HepG2 (cell line): ENCODE data around the gene CLIC1. TPM values are rescaled to one million over a fixed set of nuclear protein-coding genes. Genes with fewer than 3 reads are reported as not detected.

Source experiments
- ELF1 ChIP-seq: sonication (generic); formaldehyde crosslinking; IDR thresholded peaks from 2 replicates; pipeline ENCODE4 v1.4.0; 2020; ENCODE audit warnings: missing genetic modification reagents
- ETV5 ChIP-seq: IDR thresholded peaks from 2 replicates; pipeline ENCODE4 v1.6.1; 2018; ENCODE audit warnings: missing biosample characterization, missing genetic modification reagents, inconsistent platforms, borderline replicate concordance
- FOXA1 ChIP-seq, 2 experiments: fragments of 450-650 bp in 1 of 2; sonication (generic) in 1 of 2; formaldehyde crosslinking in 1 of 2; IDR thresholded peaks; 2 replicates each; pipeline versions ENCODE4 v1.4.0 to v1.6.1; 2016 to 2020; ENCODE audit warnings: missing genetic modification reagents in 1 of 2
- HES4 ChIP-seq: sonication (generic); formaldehyde crosslinking; IDR thresholded peaks from 2 replicates; pipeline ENCODE4 v1.9.0; 2021; ENCODE audit warnings: mild to moderate bottlenecking, missing genetic modification reagents, borderline replicate concordance
- ZKSCAN5 ChIP-seq: sonication (generic); formaldehyde crosslinking; IDR thresholded peaks from 2 replicates; pipeline ENCODE4 v1.5.1; 2020; ENCODE audit warnings: mild to moderate bottlenecking, missing genetic modification reagents
- ZNF335 ChIP-seq: sonication (generic); formaldehyde crosslinking; IDR thresholded peaks from 2 replicates; pipeline ENCODE4 v1.4.0; 2020; ENCODE audit warnings: missing genetic modification reagents
- ZNF34 ChIP-seq: sonication (generic); formaldehyde crosslinking; IDR thresholded peaks from 2 replicates; pipeline ENCODE4 v1.4.0; 2020; ENCODE audit warnings: mild to moderate bottlenecking, missing genetic modification reagents, borderline replicate concordance
- ZNF543 ChIP-seq: sonication (generic); formaldehyde crosslinking; IDR thresholded peaks from 2 replicates; pipeline ENCODE4 v1.4.0; 2020; ENCODE audit warnings: mild to moderate bottlenecking, missing genetic modification reagents
- ZNF75D ChIP-seq: sonication (generic); formaldehyde crosslinking; IDR thresholded peaks from 2 replicates; pipeline ENCODE4 v1.8.1; 2023; ENCODE audit warnings: missing genetic modification reagents, mild to moderate bottlenecking, borderline replicate concordance
- ZNF766 ChIP-seq: sonication (generic); formaldehyde crosslinking; IDR thresholded peaks from 2 replicates; pipeline ENCODE4 v1.5.0; 2020; ENCODE audit warnings: missing genetic modification reagents, borderline replicate concordance
- ZNF788 ChIP-seq: sonication (generic); formaldehyde crosslinking; IDR thresholded peaks from 2 replicates; pipeline ENCODE4 v1.5.0; 2020; ENCODE audit warnings: mild to moderate bottlenecking, missing genetic modification reagents, borderline replicate concordance
- ZNF841 ChIP-seq: sonication (generic); formaldehyde crosslinking; IDR thresholded peaks from 2 replicates; pipeline ENCODE4 v1.8.1; 2023; ENCODE audit warnings: missing genetic modification reagents, borderline replicate concordance
- ZNF883 ChIP-seq: sonication (generic); formaldehyde crosslinking; IDR thresholded peaks from 2 replicates; pipeline ENCODE4 v1.5.1; 2020; ENCODE audit warnings: mild to moderate bottlenecking, missing genetic modification reagents; ENCODE audit errors: not compliant biosample characterization
- ZSCAN12 ChIP-seq: sonication (generic); formaldehyde crosslinking; IDR thresholded peaks from 2 replicates; pipeline ENCODE4 v1.9.0; 2021; ENCODE audit warnings: mild to moderate bottlenecking, missing genetic modification reagents
- polyA plus RNA-seq, 8 experiments: library from polyadenylated mRNA; depleted of rRNA in 3 of 8; stranded (reverse) in 7 of 8; unstranded in 1 of 8; fragments of >200 nt; fragmentation: Illumina TruSeq in 4 of 8; extraction: Trizol in 4 of 8; gene quantifications; 2 replicates each; pipeline versions ENCODE4 v1.2.1 to v1.2.3, GENCODE V29; 2011 to 2016; ENCODE audit warnings: low read depth in 4 of 8, missing spikeins in 1 of 8, mixed read lengths in 1 of 8; ENCODE audit not compliant: insufficient read depth in 1 of 8
- total RNA-seq, 5 experiments: library from RNA; depleted of rRNA; stranded (reverse); fragments of >200 nt; fragmentation: Illumina TruSeq; extraction: Trizol; gene quantifications; 2 replicates each; pipeline ENCODE4 v1.2.3, GENCODE V29; 2016; ENCODE audit warnings: low read depth in 1 of 5
- TF ChIP-seq, protein P1 (sequence below): sonication (generic); formaldehyde crosslinking; IDR thresholded peaks from one replicate; pipeline ENCODE4 v1.5.1; 2020; ENCODE audit warnings: mild to moderate bottlenecking, missing genetic modification reagents; ENCODE audit errors: not compliant biosample characterization
- TF ChIP-seq, protein P2 (sequence below): sonication (generic); formaldehyde crosslinking; IDR thresholded peaks from 2 replicates; pipeline ENCODE4 v1.8.1; 2022; ENCODE audit warnings: low read depth, mild to moderate bottlenecking, missing genetic modification reagents
- TF ChIP-seq, protein P3 (sequence below): sonication (generic); formaldehyde crosslinking; IDR thresholded peaks from 2 replicates; pipeline ENCODE4 v1.9.0; 2022; ENCODE audit warnings: low read depth, missing genetic modification reagents

Gene CLIC1
- total and polyA plus RNA-seq, 2 of the 13 experiments (the other 11 are each of a cell fraction or from before 2014, with no cell fraction given): 602 to 891 TPM

DNA sequence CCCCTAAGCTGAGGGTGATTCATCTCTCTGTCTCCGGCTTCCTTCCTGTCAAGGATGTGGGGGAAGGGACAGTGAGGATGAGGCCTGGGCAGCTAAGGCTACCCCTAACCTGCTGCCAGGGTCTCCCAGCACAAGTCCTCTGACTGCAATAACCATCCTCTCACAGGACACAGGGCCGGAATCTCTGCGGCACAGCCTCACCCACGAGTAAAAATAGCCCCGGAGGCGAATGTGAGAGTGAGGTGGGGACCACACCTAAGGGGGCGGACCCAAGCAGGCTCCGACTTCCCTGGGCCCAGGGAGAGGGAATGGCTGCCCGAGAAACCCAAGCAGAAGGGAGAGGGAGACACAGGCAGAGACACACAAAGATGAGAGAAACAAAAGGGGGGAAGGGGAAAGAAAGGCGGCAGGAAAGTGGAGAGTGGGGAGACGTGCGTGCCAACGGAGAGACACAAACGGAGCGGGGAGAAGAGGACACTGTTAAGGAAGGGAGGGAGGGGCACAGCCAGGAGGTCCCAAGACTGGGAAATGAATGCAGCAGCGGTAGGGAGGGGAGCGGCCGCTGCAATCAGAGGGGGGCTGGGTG lies 1.4 kb downstream of the CLIC1 start (continued):
- TF ChIP-seq, protein P1, sequence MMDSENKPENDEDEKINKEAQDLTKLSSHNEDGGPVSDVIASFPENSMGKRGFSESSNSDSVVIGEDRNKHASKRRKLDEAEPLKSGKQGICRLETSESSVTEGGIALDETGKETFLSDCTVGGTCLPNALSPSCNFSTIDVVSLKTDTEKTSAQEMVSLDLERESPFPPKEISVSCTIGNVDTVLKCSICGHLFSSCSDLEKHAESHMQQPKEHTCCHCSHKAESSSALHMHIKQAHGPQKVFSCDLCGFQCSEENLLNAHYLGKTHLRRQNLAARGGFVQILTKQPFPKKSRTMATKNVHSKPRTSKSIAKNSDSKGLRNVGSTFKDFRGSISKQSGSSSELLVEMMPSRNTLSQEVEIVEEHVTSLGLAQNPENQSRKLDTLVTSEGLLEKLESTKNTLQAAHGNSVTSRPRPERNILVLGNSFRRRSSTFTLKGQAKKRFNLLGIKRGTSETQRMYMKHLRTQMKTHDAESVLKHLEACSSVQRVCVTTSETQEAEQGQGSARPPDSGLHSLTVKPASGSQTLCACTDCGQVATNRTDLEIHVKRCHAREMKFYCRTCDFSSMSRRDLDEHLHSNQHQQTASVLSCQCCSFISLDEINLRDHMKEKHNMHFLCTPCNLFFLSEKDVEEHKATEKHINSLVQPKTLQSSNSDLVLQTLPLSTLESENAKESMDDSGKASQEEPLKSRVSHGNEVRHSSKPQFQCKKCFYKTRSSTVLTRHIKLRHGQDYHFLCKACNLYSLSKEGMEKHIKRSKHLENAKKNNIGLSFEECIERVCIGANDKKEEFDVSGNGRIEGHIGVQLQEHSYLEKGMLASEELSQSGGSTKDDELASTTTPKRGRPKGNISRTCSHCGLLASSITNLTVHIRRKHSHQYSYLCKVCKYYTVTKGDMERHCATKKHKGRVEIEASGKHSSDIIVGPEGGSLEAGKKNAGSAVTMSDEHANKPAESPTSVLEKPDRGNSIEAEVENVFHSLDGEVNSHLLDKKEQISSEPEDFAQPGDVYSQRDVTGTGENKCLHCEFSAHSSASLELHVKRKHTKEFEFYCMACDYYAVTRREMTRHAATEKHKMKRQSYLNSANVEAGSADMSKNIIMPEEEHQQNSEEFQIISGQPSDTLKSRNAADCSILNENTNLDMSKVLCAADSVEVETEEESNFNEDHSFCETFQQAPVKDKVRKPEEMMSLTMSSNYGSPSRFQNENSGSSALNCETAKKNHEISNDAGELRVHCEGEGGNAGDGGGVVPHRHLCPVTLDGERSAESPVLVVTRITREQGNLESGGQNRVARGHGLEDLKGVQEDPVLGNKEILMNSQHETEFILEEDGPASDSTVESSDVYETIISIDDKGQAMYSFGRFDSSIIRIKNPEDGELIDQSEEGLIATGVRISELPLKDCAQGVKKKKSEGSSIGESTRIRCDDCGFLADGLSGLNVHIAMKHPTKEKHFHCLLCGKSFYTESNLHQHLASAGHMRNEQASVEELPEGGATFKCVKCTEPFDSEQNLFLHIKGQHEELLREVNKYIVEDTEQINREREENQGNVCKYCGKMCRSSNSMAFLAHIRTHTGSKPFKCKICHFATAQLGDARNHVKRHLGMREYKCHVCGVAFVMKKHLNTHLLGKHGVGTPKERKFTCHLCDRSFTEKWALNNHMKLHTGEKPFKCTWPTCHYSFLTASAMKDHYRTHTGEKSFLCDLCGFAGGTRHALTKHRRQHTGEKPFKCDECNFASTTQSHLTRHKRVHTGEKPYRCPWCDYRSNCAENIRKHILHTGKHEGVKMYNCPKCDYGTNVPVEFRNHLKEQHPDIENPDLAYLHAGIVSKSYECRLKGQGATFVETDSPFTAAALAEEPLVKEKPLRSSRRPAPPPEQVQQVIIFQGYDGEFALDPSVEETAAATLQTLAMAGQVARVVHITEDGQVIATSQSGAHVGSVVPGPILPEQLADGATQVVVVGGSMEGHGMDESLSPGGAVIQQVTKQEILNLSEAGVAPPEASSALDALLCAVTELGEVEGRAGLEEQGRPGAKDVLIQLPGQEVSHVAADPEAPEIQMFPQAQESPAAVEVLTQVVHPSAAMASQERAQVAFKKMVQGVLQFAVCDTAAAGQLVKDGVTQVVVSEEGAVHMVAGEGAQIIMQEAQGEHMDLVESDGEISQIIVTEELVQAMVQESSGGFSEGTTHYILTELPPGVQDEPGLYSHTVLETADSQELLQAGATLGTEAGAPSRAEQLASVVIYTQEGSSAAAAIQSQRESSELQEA (CRISPR knock-in tag): no peak
- no peak for TF ChIP-seq ZNF766 (CRISPR knock-in tag)
- TF ChIP-seq ZNF841 (CRISPR knock-in tag): no peak
- TF ChIP-seq, protein P2, sequence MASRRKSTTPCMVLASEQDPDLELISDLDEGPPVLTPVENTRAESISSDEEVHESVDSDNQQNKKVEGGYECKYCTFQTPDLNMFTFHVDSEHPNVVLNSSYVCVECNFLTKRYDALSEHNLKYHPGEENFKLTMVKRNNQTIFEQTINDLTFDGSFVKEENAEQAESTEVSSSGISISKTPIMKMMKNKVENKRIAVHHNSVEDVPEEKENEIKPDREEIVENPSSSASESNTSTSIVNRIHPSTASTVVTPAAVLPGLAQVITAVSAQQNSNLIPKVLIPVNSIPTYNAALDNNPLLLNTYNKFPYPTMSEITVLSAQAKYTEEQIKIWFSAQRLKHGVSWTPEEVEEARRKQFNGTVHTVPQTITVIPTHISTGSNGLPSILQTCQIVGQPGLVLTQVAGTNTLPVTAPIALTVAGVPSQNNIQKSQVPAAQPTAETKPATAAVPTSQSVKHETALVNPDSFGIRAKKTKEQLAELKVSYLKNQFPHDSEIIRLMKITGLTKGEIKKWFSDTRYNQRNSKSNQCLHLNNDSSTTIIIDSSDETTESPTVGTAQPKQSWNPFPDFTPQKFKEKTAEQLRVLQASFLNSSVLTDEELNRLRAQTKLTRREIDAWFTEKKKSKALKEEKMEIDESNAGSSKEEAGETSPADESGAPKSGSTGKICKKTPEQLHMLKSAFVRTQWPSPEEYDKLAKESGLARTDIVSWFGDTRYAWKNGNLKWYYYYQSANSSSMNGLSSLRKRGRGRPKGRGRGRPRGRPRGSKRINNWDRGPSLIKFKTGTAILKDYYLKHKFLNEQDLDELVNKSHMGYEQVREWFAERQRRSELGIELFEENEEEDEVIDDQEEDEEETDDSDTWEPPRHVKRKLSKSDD (CRISPR knock-in tag): no peak
- TF ChIP-seq ZSCAN12 (CRISPR knock-in tag): no peak
- TF ChIP-seq ZNF543 (CRISPR knock-in tag): 0 out of 2 replicates have a peak, but pooled peaks have one; percentile 12
- TF ChIP-seq ZNF75D (CRISPR knock-in tag): no peak
- TF ChIP-seq, protein P3, sequence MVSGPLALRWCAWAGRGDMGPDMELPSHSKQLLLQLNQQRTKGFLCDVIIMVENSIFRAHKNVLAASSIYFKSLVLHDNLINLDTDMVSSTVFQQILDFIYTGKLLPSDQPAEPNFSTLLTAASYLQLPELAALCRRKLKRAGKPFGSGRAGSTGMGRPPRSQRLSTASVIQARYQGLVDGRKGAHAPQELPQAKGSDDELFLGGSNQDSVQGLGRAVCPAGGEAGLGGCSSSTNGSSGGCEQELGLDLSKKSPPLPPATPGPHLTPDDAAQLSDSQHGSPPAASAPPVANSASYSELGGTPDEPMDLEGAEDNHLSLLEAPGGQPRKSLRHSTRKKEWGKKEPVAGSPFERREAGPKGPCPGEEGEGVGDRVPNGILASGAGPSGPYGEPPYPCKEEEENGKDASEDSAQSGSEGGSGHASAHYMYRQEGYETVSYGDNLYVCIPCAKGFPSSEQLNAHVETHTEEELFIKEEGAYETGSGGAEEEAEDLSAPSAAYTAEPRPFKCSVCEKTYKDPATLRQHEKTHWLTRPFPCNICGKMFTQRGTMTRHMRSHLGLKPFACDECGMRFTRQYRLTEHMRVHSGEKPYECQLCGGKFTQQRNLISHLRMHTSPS (CRISPR knock-in tag): no peak
- TF ChIP-seq ZNF788 (CRISPR knock-in tag): peak; percentile 55; the same call in 1 of the 2 replicates
- peak; percentile 16; the same call in 1 of the 2 replicates for TF ChIP-seq ELF1 (CRISPR knock-in tag)
- TF ChIP-seq HES4 (CRISPR knock-in tag): no peak
- TF ChIP-seq ZNF883 (CRISPR knock-in tag): no peak
- no peak for TF ChIP-seq FOXA1 (IDR thresholded peaks at IDR 0.05)
- no peak for TF ChIP-seq FOXA1 (CRISPR knock-in tag; IDR thresholded peaks at IDR 0.05)
- TF ChIP-seq ZNF34 (CRISPR knock-in tag): no peak
- TF ChIP-seq ETV5 (CRISPR knock-in tag): peak; percentile 95
- TF ChIP-seq ZKSCAN5 (CRISPR knock-in tag): no peak
- no peak for TF ChIP-seq ZNF335 (CRISPR knock-in tag)
